ENCODE results near the gene PCDH18.
"Not testable (repeated sequence)": the region's sequence is repeated elsewhere in the genome, so short reads cannot be mapped to it uniquely, and the experiment has no call there.

PCDH18 gene

GRCh38 chr4:137514406-137515111, 17.7 kb downstream of the PCDH18 start:
- no peak overlapping the region for H3K4me3 ChIP-seq (ENCODE audit: low read depth, low read length)
- no peak overlapping the region for H3K27ac ChIP-seq
- no peak overlapping the region for H2AFZ ChIP-seq
- no peak for TF ChIP-seq CTCF (IDR thresholded peaks at IDR 0.05)
- no peaks in the 10 kb centered on the region for H3K36me3 ChIP-seq (ENCODE audit: control insufficient read depth, insufficient read depth, low read length)
- no peak overlapping the region for H3K4me2 ChIP-seq (ENCODE audit: low read length)
- no peak overlapping the region for H3K9ac ChIP-seq
- no peaks in the 10 kb centered on the region for H3K9me3 ChIP-seq (ENCODE audit: control insufficient read depth, low read length)
- no peaks in the 10 kb centered on the region for H3K79me2 ChIP-seq
- no peaks in the 10 kb centered on the region for H3K27me3 ChIP-seq (ENCODE audit: control insufficient read depth, insufficient read depth, low read length)
- no peaks in the 10 kb centered on the region for H3K4me1 ChIP-seq

- Histone ChIP-seq H3K4me2 (ENCODE audit: low read length) (no peak overlapping the region), H3K4me3 (ENCODE audit: low read depth, low read length) (no peak overlapping the region), H3K4me1 (no peaks in the 10 kb centered on the region), H3K27me3 (ENCODE audit: control insufficient read depth, insufficient read depth, low read length) (no peaks in the 10 kb centered on the region), H3K36me3 (ENCODE audit: control insufficient read depth, insufficient read depth, low read length) (no peaks in the 10 kb centered on the region), H3K27ac (no peak overlapping the region), H3K9ac (no peak overlapping the region), H3K79me2 (no peaks in the 10 kb centered on the region), H2AFZ (no peak overlapping the region), H3K9me3 (ENCODE audit: control insufficient read depth, low read length) (no peaks in the 10 kb centered on the region)
- no peak for TF ChIP-seq CTCF (IDR thresholded peaks at IDR 0.05)
These were observed 21.6 kb downstream of the PCDH18 start for GRCh38 chr4:137510557-137511265.

GRCh38 chr4:137509855-137510282, 22.4 kb downstream of the PCDH18 start:
- H3K4me2 ChIP-seq (ENCODE audit: low read length), result no peak overlapping the region
- H2AFZ ChIP-seq, result no peak overlapping the region
- no peak for TF ChIP-seq CTCF (IDR thresholded peaks at IDR 0.05)
- no peaks in the 10 kb centered on the region for H3K36me3 ChIP-seq (ENCODE audit: control insufficient read depth, insufficient read depth, low read length)
- no peaks in the 10 kb centered on the region for H3K79me2 ChIP-seq
- H3K4me1 ChIP-seq, result no peaks in the 10 kb centered on the region
- no peak overlapping the region for H3K9ac ChIP-seq
- no peaks in the 10 kb centered on the region for H3K9me3 ChIP-seq (ENCODE audit: control insufficient read depth, low read length)
- no peak overlapping the region for H3K4me3 ChIP-seq (ENCODE audit: low read depth, low read length)
- no peak overlapping the region for H3K27ac ChIP-seq
- H3K27me3 ChIP-seq (ENCODE audit: control insufficient read depth, insufficient read depth, low read length), result no peaks in the 10 kb centered on the region

GRCh38 chr4:137502339-137503129, 29.8 kb downstream of the PCDH18 start:
- no peaks in the 10 kb centered on the region for H3K9me3 ChIP-seq (ENCODE audit: control insufficient read depth, low read length)
- no peak overlapping the region for H2AFZ ChIP-seq
- H3K4me1 ChIP-seq, result no peaks in the 10 kb centered on the region
- H3K36me3 ChIP-seq (ENCODE audit: control insufficient read depth, insufficient read depth, low read length), result no peaks in the 10 kb centered on the region
- H3K27me3 ChIP-seq (ENCODE audit: control insufficient read depth, insufficient read depth, low read length), result no peaks in the 10 kb centered on the region
- H3K27ac ChIP-seq, result no peak overlapping the region
- H3K4me3 ChIP-seq (ENCODE audit: low read depth, low read length), result no peak overlapping the region
- peak overlapping the region; percentile 9 for H3K4me2 ChIP-seq (ENCODE audit: low read length)
- no peak overlapping the region for H3K9ac ChIP-seq
- TF ChIP-seq CTCF (IDR thresholded peaks at IDR 0.05), result no peak
- no peaks in the 10 kb centered on the region for H3K79me2 ChIP-seq

- H3K79me2 ChIP-seq; H3K27ac ChIP-seq; H3K9ac ChIP-seq; H3K4me2 ChIP-seq (ENCODE audit: low read length); H3K4me3 ChIP-seq (ENCODE audit: low read depth, low read length); H3K4me1 ChIP-seq; H3K27me3 ChIP-seq (ENCODE audit: control insufficient read depth, insufficient read depth, low read length); H3K9me3 ChIP-seq (ENCODE audit: control insufficient read depth, low read length); H2AFZ ChIP-seq; H3K36me3 ChIP-seq (ENCODE audit: control insufficient read depth, insufficient read depth, low read length): not testable (repeated sequence)
These were observed 36.0 kb downstream of the PCDH18 start for GRCh38 chr4:137496267-137496666.

Data from parathyroid adenoma (tissue), 2 donors.